ENCODE data around the gene KDM7A. TPM values are rescaled to one million over a fixed set of nuclear protein-coding genes. Genes with fewer than 3 reads are reported as not detected.

Gene KDM7A
- polyA plus RNA-seq, 2 of the 4 experiments (the other 2 are of a cell fraction) = 1.4 to 4.1 TPM

DNA sequence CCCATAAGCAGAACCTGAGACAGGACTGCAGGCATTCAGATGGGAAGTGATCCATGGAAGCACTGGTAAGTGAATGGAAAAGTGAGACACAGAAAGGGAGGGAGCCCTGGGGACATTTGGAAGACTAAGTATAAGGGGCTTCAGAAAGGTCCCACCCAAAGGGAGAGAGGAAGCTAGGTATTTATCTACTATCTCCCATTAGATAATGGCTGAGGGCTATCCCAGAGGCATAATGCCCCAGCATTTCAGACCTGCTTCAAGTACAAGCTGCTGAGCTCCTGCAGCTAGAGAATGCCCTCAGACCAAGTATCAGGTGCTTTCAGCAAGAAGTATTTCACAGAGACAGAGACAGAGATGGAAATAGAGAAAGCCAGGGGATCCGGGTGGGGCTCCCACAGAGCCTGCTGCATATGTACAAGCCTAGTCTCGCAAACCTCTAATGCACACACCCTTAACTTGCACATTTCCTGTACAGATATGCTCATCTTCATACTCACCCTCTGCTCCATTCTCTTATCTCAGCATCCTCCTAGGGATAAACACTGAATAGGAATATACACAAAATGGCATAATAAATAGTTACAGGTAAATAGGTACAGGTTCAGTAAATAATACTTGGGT, 20.2 kb downstream of the KDM7A start:
- POLR2A ChIA-PET = no interaction called here
- no peak overlapping the region for H3K27ac ChIP-seq
- DNase-seq (ENCODE audit: low read depth in 1 of 2, low spot score in 1 of 2) (no peak), ATAC-seq (no peak), FAIRE-seq (no peak)
- CTCF ChIA-PET = interaction anchor here (1.5 kb wide), 1 partner anchor 9 kb away, joined by 6 read pairs; no protein-coding TSS in a partner anchor
- no peaks in the 10 kb centered on the region for H3K9me3 ChIP-seq
- H3K4me1 ChIP-seq = no peaks in the 10 kb centered on the region
- TF ChIP-seq, protein P1, sequence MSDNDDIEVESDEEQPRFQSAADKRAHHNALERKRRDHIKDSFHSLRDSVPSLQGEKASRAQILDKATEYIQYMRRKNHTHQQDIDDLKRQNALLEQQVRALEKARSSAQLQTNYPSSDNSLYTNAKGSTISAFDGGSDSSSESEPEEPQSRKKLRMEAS (IDR thresholded peaks at IDR 0.05) = no peak
- no peak for TF ChIP-seq RAD21 (conservative IDR thresholded peaks at IDR 0.05 in 1 of 2, IDR thresholded peaks at IDR 0.05 in 1 of 2)
- no peak for TF ChIP-seq JUN (IDR thresholded peaks at IDR 0.05)
- no peak for TF ChIP-seq RCOR1 (IDR thresholded peaks at IDR 0.05; ENCODE audit: low read depth, low read length)
- no peak for TF ChIP-seq JUNB (IDR thresholded peaks at IDR 0.05)
- no peak for TF ChIP-seq ESRRA (IDR thresholded peaks at IDR 0.05; ENCODE audit: borderline replicate concordance, low read length)
- TF ChIP-seq POLR2AphosphoS2 (conservative IDR thresholded peaks at IDR 0.05; ENCODE audit: low read length) = no peak
- no peak for TF ChIP-seq ZFP36 (IDR thresholded peaks at IDR 0.05; ENCODE audit: borderline replicate concordance, partially characterized antibody)
- no peak for TF ChIP-seq FOSB (CRISPR knock-in tag; IDR thresholded peaks at IDR 0.05)
- TF ChIP-seq, protein P2, sequence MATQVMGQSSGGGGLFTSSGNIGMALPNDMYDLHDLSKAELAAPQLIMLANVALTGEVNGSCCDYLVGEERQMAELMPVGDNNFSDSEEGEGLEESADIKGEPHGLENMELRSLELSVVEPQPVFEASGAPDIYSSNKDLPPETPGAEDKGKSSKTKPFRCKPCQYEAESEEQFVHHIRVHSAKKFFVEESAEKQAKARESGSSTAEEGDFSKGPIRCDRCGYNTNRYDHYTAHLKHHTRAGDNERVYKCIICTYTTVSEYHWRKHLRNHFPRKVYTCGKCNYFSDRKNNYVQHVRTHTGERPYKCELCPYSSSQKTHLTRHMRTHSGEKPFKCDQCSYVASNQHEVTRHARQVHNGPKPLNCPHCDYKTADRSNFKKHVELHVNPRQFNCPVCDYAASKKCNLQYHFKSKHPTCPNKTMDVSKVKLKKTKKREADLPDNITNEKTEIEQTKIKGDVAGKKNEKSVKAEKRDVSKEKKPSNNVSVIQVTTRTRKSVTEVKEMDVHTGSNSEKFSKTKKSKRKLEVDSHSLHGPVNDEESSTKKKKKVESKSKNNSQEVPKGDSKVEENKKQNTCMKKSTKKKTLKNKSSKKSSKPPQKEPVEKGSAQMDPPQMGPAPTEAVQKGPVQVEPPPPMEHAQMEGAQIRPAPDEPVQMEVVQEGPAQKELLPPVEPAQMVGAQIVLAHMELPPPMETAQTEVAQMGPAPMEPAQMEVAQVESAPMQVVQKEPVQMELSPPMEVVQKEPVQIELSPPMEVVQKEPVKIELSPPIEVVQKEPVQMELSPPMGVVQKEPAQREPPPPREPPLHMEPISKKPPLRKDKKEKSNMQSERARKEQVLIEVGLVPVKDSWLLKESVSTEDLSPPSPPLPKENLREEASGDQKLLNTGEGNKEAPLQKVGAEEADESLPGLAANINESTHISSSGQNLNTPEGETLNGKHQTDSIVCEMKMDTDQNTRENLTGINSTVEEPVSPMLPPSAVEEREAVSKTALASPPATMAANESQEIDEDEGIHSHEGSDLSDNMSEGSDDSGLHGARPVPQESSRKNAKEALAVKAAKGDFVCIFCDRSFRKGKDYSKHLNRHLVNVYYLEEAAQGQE (IDR thresholded peaks at IDR 0.05) = no peak
- no peak for TF ChIP-seq MYC (IDR thresholded peaks at IDR 0.05; ENCODE audit: borderline replicate concordance, low read length)
- TF ChIP-seq, protein P3, sequence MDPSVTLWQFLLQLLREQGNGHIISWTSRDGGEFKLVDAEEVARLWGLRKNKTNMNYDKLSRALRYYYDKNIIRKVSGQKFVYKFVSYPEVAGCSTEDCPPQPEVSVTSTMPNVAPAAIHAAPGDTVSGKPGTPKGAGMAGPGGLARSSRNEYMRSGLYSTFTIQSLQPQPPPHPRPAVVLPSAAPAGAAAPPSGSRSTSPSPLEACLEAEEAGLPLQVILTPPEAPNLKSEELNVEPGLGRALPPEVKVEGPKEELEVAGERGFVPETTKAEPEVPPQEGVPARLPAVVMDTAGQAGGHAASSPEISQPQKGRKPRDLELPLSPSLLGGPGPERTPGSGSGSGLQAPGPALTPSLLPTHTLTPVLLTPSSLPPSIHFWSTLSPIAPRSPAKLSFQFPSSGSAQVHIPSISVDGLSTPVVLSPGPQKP (IDR thresholded peaks at IDR 0.05; ENCODE audit: low read depth, low read length) = no peak
- no peak for TF ChIP-seq CHD4 (IDR thresholded peaks at IDR 0.05; ENCODE audit: borderline replicate concordance)
- TF ChIP-seq HOXA7 (CRISPR knock-in tag; IDR thresholded peaks at IDR 0.05) = no peak
- TF ChIP-seq EHF (CRISPR knock-in tag; IDR thresholded peaks at IDR 0.05) = no peak
- TF ChIP-seq, protein P4, sequence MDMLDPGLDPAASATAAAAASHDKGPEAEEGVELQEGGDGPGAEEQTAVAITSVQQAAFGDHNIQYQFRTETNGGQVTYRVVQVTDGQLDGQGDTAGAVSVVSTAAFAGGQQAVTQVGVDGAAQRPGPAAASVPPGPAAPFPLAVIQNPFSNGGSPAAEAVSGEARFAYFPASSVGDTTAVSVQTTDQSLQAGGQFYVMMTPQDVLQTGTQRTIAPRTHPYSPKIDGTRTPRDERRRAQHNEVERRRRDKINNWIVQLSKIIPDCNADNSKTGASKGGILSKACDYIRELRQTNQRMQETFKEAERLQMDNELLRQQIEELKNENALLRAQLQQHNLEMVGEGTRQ (IDR thresholded peaks at IDR 0.05) = no peak
- no peak for TF ChIP-seq NPAS2 (CRISPR knock-in tag; IDR thresholded peaks at IDR 0.05; ENCODE audit: borderline replicate concordance)
- TF ChIP-seq ZC3H11A (IDR thresholded peaks at IDR 0.05) = no peak
- 71% methylated on average over 2 of the region's 2 CpGs for WGBS (ENCODE audit: missing lambda C conversion rate)
- no peak overlapping the region for H3K4me3 ChIP-seq
- H3K4me2 ChIP-seq = no peak overlapping the region

DNA sequence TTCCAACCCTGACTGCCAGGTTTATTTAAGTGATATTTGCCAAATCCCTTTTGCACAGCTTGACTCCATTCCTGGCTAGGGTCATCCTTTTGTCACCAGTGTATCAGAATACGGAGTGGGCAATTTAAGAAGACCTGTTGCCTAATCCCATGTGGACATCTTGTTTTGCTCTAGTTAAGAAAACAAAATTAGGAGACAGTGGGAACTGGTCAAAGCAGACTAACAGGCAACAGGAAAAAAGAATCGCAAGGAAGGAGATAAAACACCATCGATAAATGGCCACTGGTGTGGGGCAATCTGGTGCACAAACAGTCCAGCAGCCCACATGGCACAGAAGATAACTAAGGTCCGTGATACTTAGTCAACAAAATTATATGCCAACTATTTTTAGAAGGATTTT, 21.4 kb downstream of the KDM7A start:
- FAIRE-seq (no peak), DNase-seq (ENCODE audit: low read depth in 1 of 2, low spot score in 1 of 2) (no peak), ATAC-seq (no peak)
- Histone ChIP-seq H3K27ac (no peak overlapping the region), H3K4me1 (no peaks in the 10 kb centered on the region), H3K9me3 (no peaks in the 10 kb centered on the region), H3K4me3 (no peak overlapping the region), H3K4me2 (no peak overlapping the region)
- POLR2A ChIA-PET = no interaction called here
- 80% methylated on average over 4 of the region's 4 CpGs for WGBS (ENCODE audit: missing lambda C conversion rate)
- CTCF ChIA-PET = interaction anchor here (1.0 kb wide), 1 partner anchor 16 kb away, joined by 4 read pairs; no protein-coding TSS in a partner anchor
- TF ChIP-seq, protein P5, sequence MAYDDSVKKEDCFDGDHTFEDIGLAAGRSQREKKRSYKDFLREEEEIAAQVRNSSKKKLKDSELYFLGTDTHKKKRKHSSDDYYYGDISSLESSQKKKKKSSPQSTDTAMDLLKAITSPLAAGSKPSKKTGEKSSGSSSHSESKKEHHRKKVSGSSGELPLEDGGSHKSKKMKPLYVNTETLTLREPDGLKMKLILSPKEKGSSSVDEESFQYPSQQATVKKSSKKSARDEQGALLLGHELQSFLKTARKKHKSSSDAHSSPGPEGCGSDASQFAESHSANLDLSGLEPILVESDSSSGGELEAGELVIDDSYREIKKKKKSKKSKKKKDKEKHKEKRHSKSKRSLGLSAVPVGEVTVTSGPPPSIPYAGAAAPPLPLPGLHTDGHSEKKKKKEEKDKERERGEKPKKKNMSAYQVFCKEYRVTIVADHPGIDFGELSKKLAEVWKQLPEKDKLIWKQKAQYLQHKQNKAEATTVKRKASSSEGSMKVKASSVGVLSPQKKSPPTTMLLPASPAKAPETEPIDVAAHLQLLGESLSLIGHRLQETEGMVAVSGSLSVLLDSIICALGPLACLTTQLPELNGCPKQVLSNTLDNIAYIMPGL (CRISPR knock-in tag; IDR thresholded peaks at IDR 0.05; ENCODE audit: borderline replicate concordance) = no peak
- TF ChIP-seq CHD4 (IDR thresholded peaks at IDR 0.05; ENCODE audit: borderline replicate concordance) (no peak), JUN (IDR thresholded peaks at IDR 0.05) (no peak), CBX8 (IDR thresholded peaks at IDR 0.05) (no peak), NR3C1 (IDR thresholded peaks at IDR 0.05) (no peak), NFE2L2 (conservative IDR thresholded peaks at IDR 0.05; ENCODE audit: low read length) (no peak), POLR2AphosphoS2 (conservative IDR thresholded peaks at IDR 0.05; ENCODE audit: low read length) (no peak)
- TF ChIP-seq, protein P6, sequence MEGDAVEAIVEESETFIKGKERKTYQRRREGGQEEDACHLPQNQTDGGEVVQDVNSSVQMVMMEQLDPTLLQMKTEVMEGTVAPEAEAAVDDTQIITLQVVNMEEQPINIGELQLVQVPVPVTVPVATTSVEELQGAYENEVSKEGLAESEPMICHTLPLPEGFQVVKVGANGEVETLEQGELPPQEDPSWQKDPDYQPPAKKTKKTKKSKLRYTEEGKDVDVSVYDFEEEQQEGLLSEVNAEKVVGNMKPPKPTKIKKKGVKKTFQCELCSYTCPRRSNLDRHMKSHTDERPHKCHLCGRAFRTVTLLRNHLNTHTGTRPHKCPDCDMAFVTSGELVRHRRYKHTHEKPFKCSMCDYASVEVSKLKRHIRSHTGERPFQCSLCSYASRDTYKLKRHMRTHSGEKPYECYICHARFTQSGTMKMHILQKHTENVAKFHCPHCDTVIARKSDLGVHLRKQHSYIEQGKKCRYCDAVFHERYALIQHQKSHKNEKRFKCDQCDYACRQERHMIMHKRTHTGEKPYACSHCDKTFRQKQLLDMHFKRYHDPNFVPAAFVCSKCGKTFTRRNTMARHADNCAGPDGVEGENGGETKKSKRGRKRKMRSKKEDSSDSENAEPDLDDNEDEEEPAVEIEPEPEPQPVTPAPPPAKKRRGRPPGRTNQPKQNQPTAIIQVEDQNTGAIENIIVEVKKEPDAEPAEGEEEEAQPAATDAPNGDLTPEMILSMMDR (IDR thresholded peaks at IDR 0.05) = no peak
- TF ChIP-seq, protein P2 (IDR thresholded peaks at IDR 0.05) = no peak

All from A549 (cell line).